PFSK-1 (cell line): Measurements from ENCODE around the gene GAS2L2.

Experiments
- POLR2AphosphoS5 ChIP-seq: IDR thresholded peaks from 2 replicates; pipeline ENCODE4 v1.6.1; 2012; ENCODE audit warnings: low read depth, mild to moderate bottlenecking, control low read depth, low read length, moderate library complexity
- SIN3A ChIP-seq: IDR thresholded peaks from 2 replicates; pipeline ENCODE4 v1.6.1; 2012; ENCODE audit warnings: mild to moderate bottlenecking, low read length, moderate library complexity, borderline replicate concordance; ENCODE audit not compliant: insufficient read depth
- TAF1 ChIP-seq: IDR thresholded peaks from 2 replicates; pipeline ENCODE4 v1.6.1; 2012; ENCODE audit warnings: low read length, control low read depth, borderline replicate concordance; ENCODE audit not compliant: insufficient read depth
- TF ChIP-seq, protein P1 (sequence below), 2 experiments: IDR thresholded peaks; 2 replicates each; pipeline versions ENCODE4 v1.6.1 to v1.8.0; 2011 to 2012; ENCODE audit warnings: low read depth in 2 of 2, low read length in 2 of 2, control low read depth in 1 of 2, inconsistent platforms in 1 of 2, mild to moderate bottlenecking in 1 of 2, moderate library complexity in 1 of 2; ENCODE audit not compliant: insufficient read depth in 1 of 2

DNA sequence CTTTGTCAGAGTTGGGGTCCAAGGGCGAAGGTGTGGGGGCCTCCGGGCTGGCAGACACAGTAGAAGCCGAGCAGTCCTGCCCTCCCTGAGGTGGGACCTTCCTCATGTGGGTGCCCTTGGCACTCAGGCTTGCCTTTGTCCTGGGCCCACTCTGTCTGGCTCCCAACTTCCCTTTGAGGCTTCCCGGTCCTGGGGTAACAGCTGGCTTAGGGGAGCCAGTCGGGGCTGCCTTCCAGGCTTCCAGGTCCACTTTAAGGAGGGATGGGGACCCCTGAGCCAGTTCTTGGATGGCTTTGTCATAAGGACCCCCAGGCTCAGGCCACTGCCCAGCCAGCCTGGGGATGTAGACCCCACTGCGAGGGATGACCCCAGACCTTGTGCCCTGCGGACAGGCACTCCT, 7.8 kb downstream of the GAS2L2 start:
- no peak for TF ChIP-seq TAF1
- TF ChIP-seq SIN3A: no peak
- TF ChIP-seq, protein P1, sequence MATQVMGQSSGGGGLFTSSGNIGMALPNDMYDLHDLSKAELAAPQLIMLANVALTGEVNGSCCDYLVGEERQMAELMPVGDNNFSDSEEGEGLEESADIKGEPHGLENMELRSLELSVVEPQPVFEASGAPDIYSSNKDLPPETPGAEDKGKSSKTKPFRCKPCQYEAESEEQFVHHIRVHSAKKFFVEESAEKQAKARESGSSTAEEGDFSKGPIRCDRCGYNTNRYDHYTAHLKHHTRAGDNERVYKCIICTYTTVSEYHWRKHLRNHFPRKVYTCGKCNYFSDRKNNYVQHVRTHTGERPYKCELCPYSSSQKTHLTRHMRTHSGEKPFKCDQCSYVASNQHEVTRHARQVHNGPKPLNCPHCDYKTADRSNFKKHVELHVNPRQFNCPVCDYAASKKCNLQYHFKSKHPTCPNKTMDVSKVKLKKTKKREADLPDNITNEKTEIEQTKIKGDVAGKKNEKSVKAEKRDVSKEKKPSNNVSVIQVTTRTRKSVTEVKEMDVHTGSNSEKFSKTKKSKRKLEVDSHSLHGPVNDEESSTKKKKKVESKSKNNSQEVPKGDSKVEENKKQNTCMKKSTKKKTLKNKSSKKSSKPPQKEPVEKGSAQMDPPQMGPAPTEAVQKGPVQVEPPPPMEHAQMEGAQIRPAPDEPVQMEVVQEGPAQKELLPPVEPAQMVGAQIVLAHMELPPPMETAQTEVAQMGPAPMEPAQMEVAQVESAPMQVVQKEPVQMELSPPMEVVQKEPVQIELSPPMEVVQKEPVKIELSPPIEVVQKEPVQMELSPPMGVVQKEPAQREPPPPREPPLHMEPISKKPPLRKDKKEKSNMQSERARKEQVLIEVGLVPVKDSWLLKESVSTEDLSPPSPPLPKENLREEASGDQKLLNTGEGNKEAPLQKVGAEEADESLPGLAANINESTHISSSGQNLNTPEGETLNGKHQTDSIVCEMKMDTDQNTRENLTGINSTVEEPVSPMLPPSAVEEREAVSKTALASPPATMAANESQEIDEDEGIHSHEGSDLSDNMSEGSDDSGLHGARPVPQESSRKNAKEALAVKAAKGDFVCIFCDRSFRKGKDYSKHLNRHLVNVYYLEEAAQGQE (IDR thresholded peaks at IDR 0.05; ENCODE audit: insufficient read depth in 1 of 2, low read depth in 2 of 2, low read length in 2 of 2): no peak
- TF ChIP-seq POLR2AphosphoS5: no peak
